GM21447 (cell line): ENCODE results near the gene PNRC1.
"Not testable (repeated sequence)": the region's sequence is repeated elsewhere in the genome, so short reads cannot be mapped to it uniquely, and the experiment has no call there.

Experiments used
- ATAC-seq: cut with Tn5 transposase; IDR thresholded peaks from one replicate; pipeline ENCODE4 v1.9.1; 2021; ENCODE audit not compliant: unreplicated experiment

PNRC1 gene

GRCh38 chr6:89058627-89059026, 21.9 kb upstream of the PNRC1 start:
- no peak for ATAC-seq

- ATAC-seq: no peak
These were observed 21.3 kb upstream of the PNRC1 start for GRCh38 chr6:89059227-89059626.

- no peak for ATAC-seq
These were observed 16.7 kb upstream of the PNRC1 start for GRCh38 chr6:89063881-89064280.

- not testable (repeated sequence) for ATAC-seq
These were observed 15.6 kb upstream of the PNRC1 start for GRCh38 chr6:89064931-89065330.

GRCh38 chr6:89066121-89066520, 14.4 kb upstream of the PNRC1 start:
- ATAC-seq: not testable (repeated sequence)

- ATAC-seq: no peak
These were observed 13.5 kb upstream of the PNRC1 start for GRCh38 chr6:89066940-89067646.

GRCh38 chr6:89067796-89068195, 12.8 kb upstream of the PNRC1 start:
- no peak for ATAC-seq

GRCh38 chr6:89068695-89069094, 11.9 kb upstream of the PNRC1 start:
- no peak for ATAC-seq

- ATAC-seq: no peak
These were observed 10.9 kb upstream of the PNRC1 start for GRCh38 chr6:89069536-89070163.

GRCh38 chr6:89071036-89071435, 9.5 kb upstream of the PNRC1 start:
- ATAC-seq: no peak

GRCh38 chr6:89073014-89073620, 7.4 kb upstream of the PNRC1 start:
- no peak for ATAC-seq

- ATAC-seq: no peak
These were observed 6.7 kb upstream of the PNRC1 start for GRCh38 chr6:89073840-89074239.

GRCh38 chr6:89079511-89080234, 878 bp upstream of the PNRC1 start:
- ATAC-seq: peak; percentile 19

- ATAC-seq: peak; percentile 9
These were observed 525 bp downstream of the PNRC1 start for GRCh38 chr6:89081129-89081422.

- ATAC-seq: peak; percentile 46
These were observed 1.1 kb downstream of the PNRC1 start for GRCh38 chr6:89081423-89082322.

- no peak for ATAC-seq
These were observed 1.9 kb downstream of the PNRC1 start for GRCh38 chr6:89082486-89082891.

GRCh38 chr6:89084542-89084941, 4.0 kb downstream of the PNRC1 start:
- ATAC-seq: no peak

GRCh38 chr6:89084954-89085353, 4.4 kb downstream of the PNRC1 start:
- ATAC-seq: no peak

GRCh38 chr6:89085409-89086205, 5.1 kb downstream of the PNRC1 start:
- ATAC-seq: no peak

GRCh38 chr6:89087881-89088280, 7.3 kb downstream of the PNRC1 start:
- ATAC-seq: no peak
